Pancreas (tissue), 10 donors: ENCODE data around the gene BACH1. TPM values are rescaled to one million over a fixed set of nuclear protein-coding genes. Genes with fewer than 3 reads are reported as not detected.
"Not testable (repeated sequence)": the region's sequence is repeated elsewhere in the genome, so short reads cannot be mapped to it uniquely, and the experiment has no call there.

Experiments
- ATAC-seq, 4 donors: fragments of 200-7000 bp; cut with Tn5 transposase; one replicate each; pipeline versions ENCODE4 v1.8.0 to v1.9.1; 2020; ENCODE audit warnings: mild to moderate bottlenecking in 4 of 4, moderate library complexity in 4 of 4
- DNase-seq, 6 donors: peaks; one replicate each; pipeline ENCODE4 v3.0.0-alpha.2; 2020
- FAIRE-seq: peaks from 2 replicates; lab custom pipeline; 2012; peaks lifted over from hg19 to GRCh38; lab: Jason Lieb, UNC
- H3K27ac ChIP-seq, 4 donors: fragments of 200-600 bp; sonication (generic); 1 replicate in 3 of 4; 2 replicates in 1 of 4; pipeline versions ENCODE4 v1.5.0 to v1.8.0; 2020
- H3K27me3 ChIP-seq, 4 donors: fragments of 200-600 bp; one replicate each; pipeline ENCODE4 v1.8.0; 2021
- H3K36me3 ChIP-seq, 3 donors: fragments of 200-600 bp; sonication (generic) in 1 of 3; one replicate each; pipeline versions ENCODE4 v1.5.0 to v1.8.0; 2020 to 2021
- H3K4me1 ChIP-seq, 3 donors: fragments of 200-600 bp; one replicate each; pipeline ENCODE4 v1.8.0; 2021
- H3K4me3 ChIP-seq, 4 donors: fragments of 200-600 bp; sonication (generic) in 2 of 4; one replicate each; pipeline versions ENCODE4 v1.5.0 to v1.8.0; 2020 to 2021
- H3K9me3 ChIP-seq, 4 donors: fragments of 200-600 bp; one replicate each; pipeline ENCODE4 v1.8.0; 2021
- CTCF ChIP-seq, 4 donors: fragments of 200-600 bp; sonication (generic) in 3 of 4; IDR thresholded peaks; one replicate each; pipeline versions ENCODE4 v1.5.0 to v1.8.0; 2021; ENCODE audit warnings: antibody characterized with exemption in 4 of 4
- whole genome bisulfite sequencing, 2 donors: extraction: QIAGEN DNeasy Blood & Tissue Kit; methylation state at CpG; one replicate each; pipeline ENCODE4 v1.1.7; 2013; 5-methylcytosine and 5-hydroxymethylcytosine counted together
- intact Hi-C, 3 donors: fragments of 100-400 bp; cut with DNase I; formaldehyde crosslinking; loops; one replicate each; pipeline versions ENCODE4 v1.11.1 to v1.14.2; 2022
- polyA plus RNA-seq, 2 donors: library from polyadenylated mRNA; stranded (reverse); fragments of 200-250 nt; gene quantifications; one replicate each; pipeline ENCODE4 v1.2.3, GENCODE V29; 2013
- total RNA-seq, 6 donors: library from RNA; stranded (reverse); fragmentation: NEBNext Ultra II Directional in 4 of 6; extraction: Animal tissue kit (Norgen Biotek cat#: 25700) in 4 of 6; gene quantifications; one replicate each; pipeline versions ENCODE4 v1.2.1 to v1.2.4, GENCODE V29; 2021 to 2023
- donor health status: healthy with polysubstance abuse.
- donor health status: DM: no; HTN: no; CAD: no; lungs with moderate emphysema.
- donor health status: DM: no; HTN: no; CAD: no.
- donor health status: control.
- donor health status: control.
- donor health status: Bipolar disorder and iron deficiency.
- donor health status: DM: yes; HTN: yes; CAD: no.
- donor health status: DM: no; HTN: no; CAD: no.
- donor health status: DM: no; HTN: no; CAD: no.
- donor health status: DM: yes; HTN: yes; CAD: no.

BACH1 gene
- total RNA-seq (10 to 100 TPM; 29.3 to 66.2 (median 34.3) TPM), polyA plus RNA-seq (1 to 10 TPM; 3.0 to 3.6 TPM)

- Histone ChIP-seq H3K4me3 (peak within 1 kb of the TSS; percentile 66 to 84 (median 74)), H3K9me3 (no peaks in the 10 kb centered on the region), H3K4me1 (peaks cover 13 to 31% (median 22%) of the 10 kb centered on the region in 3 donors), H3K27ac (peak within 1 kb of the TSS; percentile 82 to 98 (median 92)), H3K36me3 (no peaks in the 10 kb centered on the region), H3K27me3 (no peaks in the 10 kb centered on the region)
- DNase-seq: peak; percentile 89 to 97 (median 94)
- peak; percentile 82 to 92 (median 86) for ATAC-seq
- peak in 2 of 4 donors; percentile 20 to 22 for TF ChIP-seq CTCF (IDR thresholded peaks at IDR 0.05)
- 2% methylated on average over 46 to 87 of the region's 87 CpGs for WGBS, 2 donors
- no peak for FAIRE-seq
- intact Hi-C loops: no loop called here
Observed at GRCh38 chr21:29298348-29299045, at the start of gene BACH1. BACH1 (plus strand) TSS chr21:29298922; CDS start chr21:29321281, 22,359 bp downstream.

- H3K4me3 ChIP-seq, FAIRE-seq, H3K27me3 ChIP-seq, H3K4me1 ChIP-seq, H3K36me3 ChIP-seq, ATAC-seq, DNase-seq, H3K9me3 ChIP-seq, intact Hi-C loops, H3K27ac ChIP-seq: not testable (repeated sequence)
Observed at GRCh38 chr21:29249289-29249688, 49.4 kb upstream of the BACH1 start.

GRCh38 chr21:29250636-29251035 is 48.1 kb upstream of the BACH1 start:
- no peak for ATAC-seq

GRCh38 chr21:29253861-29254260 is 44.9 kb upstream of the BACH1 start:
- FAIRE-seq, H3K27ac ChIP-seq, DNase-seq, H3K4me3 ChIP-seq, H3K36me3 ChIP-seq, H3K4me1 ChIP-seq, intact Hi-C loops, H3K27me3 ChIP-seq, ATAC-seq, H3K9me3 ChIP-seq: not testable (repeated sequence)

More at GRCh38 chr21:29250636-29251035, 48.1 kb upstream of the BACH1 start:
- H3K4me3 ChIP-seq: no peak overlapping the region
- WGBS, 2 donors: 81 to 85% methylated on average over 5 of the region's 5 CpGs
- FAIRE-seq (no peak), DNase-seq (no peak)
- TF ChIP-seq CTCF (IDR thresholded peaks at IDR 0.05): no peak
- no peaks in the 10 kb centered on the region for H3K36me3 ChIP-seq
- no peaks in the 10 kb centered on the region for H3K27me3 ChIP-seq
- no peaks in the 10 kb centered on the region for H3K9me3 ChIP-seq
- no peak overlapping the region for H3K27ac ChIP-seq
- H3K4me1 ChIP-seq: no peaks in the 10 kb centered on the region
- intact Hi-C loops: no loop called here

GRCh38 chr21:29254550-29254949 is 44.2 kb upstream of the BACH1 start:
- ATAC-seq: no peak
- no peak for FAIRE-seq
- intact Hi-C loops: no loop called here
- whole genome bisulfite sequencing, 2 donors: 89 to 91% methylated on average over 1 of the region's 1 CpG
- Histone ChIP-seq H3K4me1 (no peaks in the 10 kb centered on the region), H3K4me3 (no peak overlapping the region), H3K27me3 (no peaks in the 10 kb centered on the region), H3K36me3 (no peaks in the 10 kb centered on the region), H3K9me3 (no peaks in the 10 kb centered on the region), H3K27ac (no peak overlapping the region)
- no peak for DNase-seq
- TF ChIP-seq CTCF (IDR thresholded peaks at IDR 0.05): no peak
